Measurements from ENCODE around the gene GSE1. TPM values are rescaled to one million over a fixed set of nuclear protein-coding genes. Genes with fewer than 3 reads are reported as not detected.

GSE1 gene
- total RNA-seq, 1 experiment from 2014 or later: 97.5 TPM

- Histone ChIP-seq H3K27me3 (ENCODE audit: control insufficient read depth, insufficient read depth, low read length) (no peaks in the 10 kb centered on the region), H3K9me3 (ENCODE audit: control insufficient read depth, insufficient read depth, low read depth, low read length) (no peaks in the 10 kb centered on the region), H3K36me3 (ENCODE audit: control insufficient read depth, insufficient read depth, low read length) (peaks cover 2% of the 10 kb centered on the region; the same call in 1 of the 2 replicates), H3K4me3 (ENCODE audit: low read depth in 2 of 2, low read length in 2 of 2) (no peak overlapping the region), H3K4me1 (ENCODE audit: control insufficient read depth, insufficient read depth, low read length) (peaks cover 6% of the 10 kb centered on the region; the same call in 1 of the 2 replicates), H3K27ac (ENCODE audit: low read length) (no peak overlapping the region)
- TF ChIP-seq TCF7L2 (IDR thresholded peaks at IDR 0.05; ENCODE audit: low read depth, low read length) (no peak), POLR2AphosphoS5 (IDR thresholded peaks at IDR 0.05; ENCODE audit: low read depth, low read length) (no peak)
- TF ChIP-seq, protein P1, sequence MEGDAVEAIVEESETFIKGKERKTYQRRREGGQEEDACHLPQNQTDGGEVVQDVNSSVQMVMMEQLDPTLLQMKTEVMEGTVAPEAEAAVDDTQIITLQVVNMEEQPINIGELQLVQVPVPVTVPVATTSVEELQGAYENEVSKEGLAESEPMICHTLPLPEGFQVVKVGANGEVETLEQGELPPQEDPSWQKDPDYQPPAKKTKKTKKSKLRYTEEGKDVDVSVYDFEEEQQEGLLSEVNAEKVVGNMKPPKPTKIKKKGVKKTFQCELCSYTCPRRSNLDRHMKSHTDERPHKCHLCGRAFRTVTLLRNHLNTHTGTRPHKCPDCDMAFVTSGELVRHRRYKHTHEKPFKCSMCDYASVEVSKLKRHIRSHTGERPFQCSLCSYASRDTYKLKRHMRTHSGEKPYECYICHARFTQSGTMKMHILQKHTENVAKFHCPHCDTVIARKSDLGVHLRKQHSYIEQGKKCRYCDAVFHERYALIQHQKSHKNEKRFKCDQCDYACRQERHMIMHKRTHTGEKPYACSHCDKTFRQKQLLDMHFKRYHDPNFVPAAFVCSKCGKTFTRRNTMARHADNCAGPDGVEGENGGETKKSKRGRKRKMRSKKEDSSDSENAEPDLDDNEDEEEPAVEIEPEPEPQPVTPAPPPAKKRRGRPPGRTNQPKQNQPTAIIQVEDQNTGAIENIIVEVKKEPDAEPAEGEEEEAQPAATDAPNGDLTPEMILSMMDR (IDR thresholded peaks at IDR 0.05): no peak
- no TSS peak for BruUV-seq (replicated peaks)
- ATAC-seq (no peak), DNase-seq (ENCODE audit: low read depth, low spot score) (no peak)
- ChIA-PET CTCF (no interaction called here), POLR2A (no interaction called here)
- in situ Hi-C loops (cut with HindIII; ENCODE audit: low pct_unique_long_range_greater_than_20kb, low sequenced_read_pairs) (no loop called here), intact Hi-C loops (cut with micrococcal nuclease; ENCODE audit: unreplicated experiment) (no loop called here)
Measured at GRCh38 chr16:85689950-85690320, 76.8 kb downstream of the GSE1 start.

DNA sequence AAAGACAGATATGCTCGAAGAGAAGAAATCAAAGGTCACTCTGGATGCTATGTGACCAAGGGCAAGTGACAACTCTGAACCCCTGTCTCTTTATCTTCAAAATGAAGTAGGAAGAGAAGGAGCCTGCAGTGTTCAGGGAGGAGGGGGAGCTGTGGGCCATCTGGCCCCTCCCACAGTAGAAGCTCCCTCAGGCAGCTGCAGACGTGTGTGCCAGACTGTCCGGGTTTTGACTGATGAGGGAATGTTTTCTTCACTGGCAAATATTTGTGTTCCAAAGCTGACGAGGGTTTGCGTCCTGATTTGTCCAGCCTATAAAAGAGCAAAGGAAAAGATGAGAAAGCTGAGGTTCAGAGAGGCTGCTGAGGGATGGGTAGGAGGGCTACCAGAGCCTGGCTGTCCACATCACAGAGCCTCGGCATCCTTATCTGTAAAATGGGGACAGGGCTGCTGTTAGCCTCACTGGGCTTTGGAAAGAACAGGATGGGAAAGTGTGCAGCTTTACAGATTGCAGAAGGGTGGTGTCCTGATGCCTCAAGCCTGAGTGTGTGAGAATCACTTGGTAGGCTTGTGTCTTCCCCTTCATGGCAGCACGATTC, 77.4 kb downstream of the GSE1 start:
- CTCF ChIA-PET: no interaction called here
- no peak overlapping the region for H3K27ac ChIP-seq (ENCODE audit: low read length)
- no peak overlapping the region for H3K4me3 ChIP-seq (ENCODE audit: low read depth in 2 of 2, low read length in 2 of 2)
- H3K27me3 ChIP-seq (ENCODE audit: control insufficient read depth, insufficient read depth, low read length): no peaks in the 10 kb centered on the region
- no peaks in the 10 kb centered on the region for H3K9me3 ChIP-seq (ENCODE audit: control insufficient read depth, insufficient read depth, low read depth, low read length)
- ATAC-seq (no peak), DNase-seq (ENCODE audit: low read depth, low spot score) (no peak)
- BruUV-seq (replicated peaks): no TSS peak
- TF ChIP-seq TCF7L2 (IDR thresholded peaks at IDR 0.05; ENCODE audit: low read depth, low read length) (no peak), POLR2AphosphoS5 (IDR thresholded peaks at IDR 0.05; ENCODE audit: low read depth, low read length) (no peak), SIN3A (IDR thresholded peaks at IDR 0.05; ENCODE audit: borderline replicate concordance, insufficient read depth, low read depth, low read length) (no peak)
- TF ChIP-seq, protein P2, sequence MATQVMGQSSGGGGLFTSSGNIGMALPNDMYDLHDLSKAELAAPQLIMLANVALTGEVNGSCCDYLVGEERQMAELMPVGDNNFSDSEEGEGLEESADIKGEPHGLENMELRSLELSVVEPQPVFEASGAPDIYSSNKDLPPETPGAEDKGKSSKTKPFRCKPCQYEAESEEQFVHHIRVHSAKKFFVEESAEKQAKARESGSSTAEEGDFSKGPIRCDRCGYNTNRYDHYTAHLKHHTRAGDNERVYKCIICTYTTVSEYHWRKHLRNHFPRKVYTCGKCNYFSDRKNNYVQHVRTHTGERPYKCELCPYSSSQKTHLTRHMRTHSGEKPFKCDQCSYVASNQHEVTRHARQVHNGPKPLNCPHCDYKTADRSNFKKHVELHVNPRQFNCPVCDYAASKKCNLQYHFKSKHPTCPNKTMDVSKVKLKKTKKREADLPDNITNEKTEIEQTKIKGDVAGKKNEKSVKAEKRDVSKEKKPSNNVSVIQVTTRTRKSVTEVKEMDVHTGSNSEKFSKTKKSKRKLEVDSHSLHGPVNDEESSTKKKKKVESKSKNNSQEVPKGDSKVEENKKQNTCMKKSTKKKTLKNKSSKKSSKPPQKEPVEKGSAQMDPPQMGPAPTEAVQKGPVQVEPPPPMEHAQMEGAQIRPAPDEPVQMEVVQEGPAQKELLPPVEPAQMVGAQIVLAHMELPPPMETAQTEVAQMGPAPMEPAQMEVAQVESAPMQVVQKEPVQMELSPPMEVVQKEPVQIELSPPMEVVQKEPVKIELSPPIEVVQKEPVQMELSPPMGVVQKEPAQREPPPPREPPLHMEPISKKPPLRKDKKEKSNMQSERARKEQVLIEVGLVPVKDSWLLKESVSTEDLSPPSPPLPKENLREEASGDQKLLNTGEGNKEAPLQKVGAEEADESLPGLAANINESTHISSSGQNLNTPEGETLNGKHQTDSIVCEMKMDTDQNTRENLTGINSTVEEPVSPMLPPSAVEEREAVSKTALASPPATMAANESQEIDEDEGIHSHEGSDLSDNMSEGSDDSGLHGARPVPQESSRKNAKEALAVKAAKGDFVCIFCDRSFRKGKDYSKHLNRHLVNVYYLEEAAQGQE (IDR thresholded peaks at IDR 0.05; ENCODE audit: insufficient read depth in 1 of 2, low read depth in 2 of 2, low read length in 1 of 2): no peak
- TF ChIP-seq, protein P1 (IDR thresholded peaks at IDR 0.05): no peak
- H3K4me1 ChIP-seq (ENCODE audit: control insufficient read depth, insufficient read depth, low read length): peaks cover 6% of the 10 kb centered on the region; the same call in 1 of the 2 replicates
- H3K36me3 ChIP-seq (ENCODE audit: control insufficient read depth, insufficient read depth, low read length): peaks cover 2% of the 10 kb centered on the region; the same call in 1 of the 2 replicates
- in situ Hi-C loops (cut with HindIII; ENCODE audit: low pct_unique_long_range_greater_than_20kb, low sequenced_read_pairs): no loop called here
- intact Hi-C loops (cut with micrococcal nuclease; ENCODE audit: unreplicated experiment): no loop called here
- POLR2A ChIA-PET: no interaction called here
